ENCODE results near the gene TBC1D17. TPM values are rescaled to one million over a fixed set of nuclear protein-coding genes. Genes with fewer than 3 reads are reported as not detected.

TBC1D17 gene
- total and polyA plus RNA-seq, 2 of the 13 experiments (the other 11 are each of a cell fraction or from before 2014, with no cell fraction given): 9.7 to 16.9 TPM

GRCh38 chr19:49890349-49891311, 13.1 kb downstream of the TBC1D17 start:
- Histone ChIP-seq H4K20me1 (ENCODE audit: insufficient read depth, low read length) (no peaks in the 10 kb centered on the region), H3K9ac (ENCODE audit: insufficient read depth, low read depth, low read length) (no peak overlapping the region), H3K4me1 (ENCODE audit: insufficient read depth, low read length) (no peaks in the 10 kb centered on the region), H3K79me2 (ENCODE audit: insufficient read depth, low read length) (no peaks in the 10 kb centered on the region), H3K27ac (ENCODE audit: extremely low read length, insufficient read depth, low read length) (no peak overlapping the region), H3K4me2 (ENCODE audit: low read depth, low read length) (no peak overlapping the region), H3K9me3 (ENCODE audit: low read length) (no peaks in the 10 kb centered on the region), H3K4me3 (replicated peaks in 1 of 3; ENCODE audit: insufficient read depth in 1 of 3, low read depth in 2 of 3, low read length in 3 of 3) (no peak overlapping the region), H3K36me3 (replicated peaks in 1 of 2; ENCODE audit: control insufficient read depth in 1 of 2, insufficient read depth in 2 of 2, low read length in 2 of 2) (no peaks in the 10 kb centered on the region; a peak in 1 of 5 replicates), H3K27me3 (ENCODE audit: control insufficient read depth in 1 of 2, insufficient read depth in 2 of 2, low read length in 2 of 2) (peaks cover 3 to 5% of the 10 kb centered on the region in 2 experiments; a peak in 3 of 5 replicates), H2AFZ (ENCODE audit: low read length) (no peak overlapping the region)
- no peak for TF ChIP-seq FOXJ3 (CRISPR knock-in tag; IDR thresholded peaks at IDR 0.05; ENCODE audit: borderline replicate concordance)
- peak; percentile 97 for TF ChIP-seq ZBTB33 (CRISPR knock-in tag; IDR thresholded peaks at IDR 0.05)
- in situ Hi-C loops (cut with HindIII; ENCODE audit: extremely low pct_ligation_motif_present, low pct_unique_long_range_greater_than_20kb): no loop called here
- no TSS peak for BruUV-seq (replicated peaks)
- ChIA-PET CTCF (ENCODE audit: low intra/inter-chr PET ratio, low total read pairs) (no interaction called here), POLR2A (interaction anchor here (0.7 kb wide), 1 partner anchor 38 kb away, joined by 3 read pairs; the partner anchor contains the start of genes ATF5 and NUP62)
- ATAC-seq (no peak; the same call in 2 of the 3 replicates), DNase-seq (ENCODE audit: low spot score) (no peak), FAIRE-seq (no peak)
- intact Hi-C loops (cut with micrococcal nuclease; ENCODE audit: unreplicated experiment): no loop called here
- 88% methylated on average over 47 of the region's 69 CpGs for WGBS (ENCODE audit: low lambda C conversion rate)

GRCh38 chr19:49891393-49891792, 13.9 kb downstream of the TBC1D17 start:
- WGBS (ENCODE audit: low lambda C conversion rate): 74% methylated on average over 11 of the region's 17 CpGs
- TF ChIP-seq MNT (IDR thresholded peaks at IDR 0.05): no peak
- TF ChIP-seq ZNF460 (CRISPR knock-in tag; IDR thresholded peaks at IDR 0.05; ENCODE audit: borderline replicate concordance): no peak
- no peak for TF ChIP-seq ZSCAN9 (CRISPR knock-in tag; IDR thresholded peaks at IDR 0.05; ENCODE audit: borderline replicate concordance)
- no peak for TF ChIP-seq ZFP82 (CRISPR knock-in tag; IDR thresholded peaks at IDR 0.05; ENCODE audit: borderline replicate concordance)
- no peak for TF ChIP-seq JUNB (CRISPR knock-in tag; IDR thresholded peaks at IDR 0.05; ENCODE audit: borderline replicate concordance)
- TF ChIP-seq, protein P1, sequence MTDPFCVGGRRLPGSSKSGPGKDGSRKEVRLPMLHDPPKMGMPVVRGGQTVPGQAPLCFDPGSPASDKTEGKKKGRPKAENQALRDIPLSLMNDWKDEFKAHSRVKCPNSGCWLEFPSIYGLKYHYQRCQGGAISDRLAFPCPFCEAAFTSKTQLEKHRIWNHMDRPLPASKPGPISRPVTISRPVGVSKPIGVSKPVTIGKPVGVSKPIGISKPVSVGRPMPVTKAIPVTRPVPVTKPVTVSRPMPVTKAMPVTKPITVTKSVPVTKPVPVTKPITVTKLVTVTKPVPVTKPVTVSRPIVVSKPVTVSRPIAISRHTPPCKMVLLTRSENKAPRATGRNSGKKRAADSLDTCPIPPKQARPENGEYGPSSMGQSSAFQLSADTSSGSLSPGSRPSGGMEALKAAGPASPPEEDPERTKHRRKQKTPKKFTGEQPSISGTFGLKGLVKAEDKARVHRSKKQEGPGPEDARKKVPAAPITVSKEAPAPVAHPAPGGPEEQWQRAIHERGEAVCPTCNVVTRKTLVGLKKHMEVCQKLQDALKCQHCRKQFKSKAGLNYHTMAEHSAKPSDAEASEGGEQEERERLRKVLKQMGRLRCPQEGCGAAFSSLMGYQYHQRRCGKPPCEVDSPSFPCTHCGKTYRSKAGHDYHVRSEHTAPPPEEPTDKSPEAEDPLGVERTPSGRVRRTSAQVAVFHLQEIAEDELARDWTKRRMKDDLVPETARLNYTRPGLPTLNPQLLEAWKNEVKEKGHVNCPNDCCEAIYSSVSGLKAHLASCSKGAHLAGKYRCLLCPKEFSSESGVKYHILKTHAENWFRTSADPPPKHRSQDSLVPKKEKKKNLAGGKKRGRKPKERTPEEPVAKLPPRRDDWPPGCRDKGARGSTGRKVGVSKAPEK (CRISPR knock-in tag; IDR thresholded peaks at IDR 0.05; ENCODE audit: borderline replicate concordance): no peak

More at GRCh38 chr19:49891393-49891792, 13.9 kb downstream of the TBC1D17 start:
- peaks cover 9% of the 10 kb centered on the region in 2 experiments; a peak in 4 of 5 replicates for H3K27me3 ChIP-seq (ENCODE audit: control insufficient read depth in 1 of 2, insufficient read depth in 2 of 2, low read length in 2 of 2)
- no peak for ATAC-seq
- no peak overlapping the region for H3K27ac ChIP-seq (ENCODE audit: extremely low read length, insufficient read depth, low read length)
- intact Hi-C loops (cut with micrococcal nuclease; ENCODE audit: unreplicated experiment): no loop called here
- H3K9me3 ChIP-seq (ENCODE audit: low read length): no peaks in the 10 kb centered on the region
- no peak overlapping the region for H3K9ac ChIP-seq (ENCODE audit: insufficient read depth, low read depth, low read length)
- H3K79me2 ChIP-seq (ENCODE audit: insufficient read depth, low read length): no peaks in the 10 kb centered on the region
- no peaks in the 10 kb centered on the region for H4K20me1 ChIP-seq (ENCODE audit: insufficient read depth, low read length)
- no peak overlapping the region for H3K4me2 ChIP-seq (ENCODE audit: low read depth, low read length)
- no TSS peak for BruUV-seq (replicated peaks)
- in situ Hi-C loops (cut with HindIII; ENCODE audit: extremely low pct_ligation_motif_present, low pct_unique_long_range_greater_than_20kb): no loop called here
- DNase-seq (ENCODE audit: low spot score): no peak
- ChIA-PET CTCF (ENCODE audit: low intra/inter-chr PET ratio, low total read pairs) (no interaction called here), POLR2A (interaction anchor here (0.7 kb wide), 1 partner anchor 37 kb away, joined by 3 read pairs; the partner anchor contains the start of genes ATF5 and NUP62)
- H3K36me3 ChIP-seq (replicated peaks in 1 of 2; ENCODE audit: control insufficient read depth in 1 of 2, insufficient read depth in 2 of 2, low read length in 2 of 2): no peaks in the 10 kb centered on the region
- no peak overlapping the region for H2AFZ ChIP-seq (ENCODE audit: low read length)
- no peak overlapping the region for H3K4me3 ChIP-seq (replicated peaks in 1 of 3; ENCODE audit: insufficient read depth in 1 of 3, low read depth in 2 of 3, low read length in 3 of 3)
- FAIRE-seq: no peak
- H3K4me1 ChIP-seq (ENCODE audit: insufficient read depth, low read length): 0 out of 2 replicates have a peak, but pooled peaks cover 2% of the 10 kb centered on the region
